IPS-18c (cell line): Measurements from ENCODE around the gene LRRC47.

Experiments
- H3K4me3 ChIP-seq: 2 replicates; pipeline ENCODE4 v1.7.0; 2013; ENCODE audit warnings: low read depth, mild to moderate bottlenecking, low read length, moderate library complexity; ENCODE audit not compliant: insufficient read depth
- H3K9me3 ChIP-seq: one replicate; pipeline ENCODE4 v1.6.1; 2013; ENCODE audit warnings: mild to moderate bottlenecking, low read length, moderate library complexity; ENCODE audit not compliant: control insufficient read depth, insufficient read depth

Gene LRRC47

GRCh38 chr1:3777647-3778589 is 18.4 kb downstream of the LRRC47 start:
- Histone ChIP-seq H3K9me3 (no peaks in the 10 kb centered on the region), H3K4me3 (no peak overlapping the region)

DNA sequence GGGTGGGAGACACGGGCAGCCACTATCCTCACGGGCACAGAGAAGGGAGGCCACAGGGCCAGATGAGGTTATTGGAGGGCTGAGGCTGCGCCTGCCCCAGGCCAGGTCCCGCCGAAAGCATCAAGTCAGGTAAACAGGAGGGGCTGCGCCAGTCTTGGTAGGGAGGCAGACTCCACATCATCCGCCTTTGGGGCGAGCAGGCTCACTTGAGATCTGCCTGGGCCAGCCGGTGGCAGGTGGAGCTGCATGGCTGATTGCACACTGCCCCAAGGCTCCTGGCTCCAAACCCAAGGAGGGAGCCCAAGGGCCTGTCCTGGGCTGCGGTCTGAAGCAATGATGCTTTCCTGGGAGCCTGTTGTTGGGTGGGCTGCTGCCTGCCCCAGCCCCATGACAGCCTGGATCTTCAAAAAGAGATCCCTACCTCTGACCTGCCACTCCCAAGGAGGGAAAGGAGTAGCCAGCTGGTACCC is 19.2 kb downstream of the LRRC47 start:
- Histone ChIP-seq H3K4me3 (no peak overlapping the region), H3K9me3 (no peaks in the 10 kb centered on the region)

DNA sequence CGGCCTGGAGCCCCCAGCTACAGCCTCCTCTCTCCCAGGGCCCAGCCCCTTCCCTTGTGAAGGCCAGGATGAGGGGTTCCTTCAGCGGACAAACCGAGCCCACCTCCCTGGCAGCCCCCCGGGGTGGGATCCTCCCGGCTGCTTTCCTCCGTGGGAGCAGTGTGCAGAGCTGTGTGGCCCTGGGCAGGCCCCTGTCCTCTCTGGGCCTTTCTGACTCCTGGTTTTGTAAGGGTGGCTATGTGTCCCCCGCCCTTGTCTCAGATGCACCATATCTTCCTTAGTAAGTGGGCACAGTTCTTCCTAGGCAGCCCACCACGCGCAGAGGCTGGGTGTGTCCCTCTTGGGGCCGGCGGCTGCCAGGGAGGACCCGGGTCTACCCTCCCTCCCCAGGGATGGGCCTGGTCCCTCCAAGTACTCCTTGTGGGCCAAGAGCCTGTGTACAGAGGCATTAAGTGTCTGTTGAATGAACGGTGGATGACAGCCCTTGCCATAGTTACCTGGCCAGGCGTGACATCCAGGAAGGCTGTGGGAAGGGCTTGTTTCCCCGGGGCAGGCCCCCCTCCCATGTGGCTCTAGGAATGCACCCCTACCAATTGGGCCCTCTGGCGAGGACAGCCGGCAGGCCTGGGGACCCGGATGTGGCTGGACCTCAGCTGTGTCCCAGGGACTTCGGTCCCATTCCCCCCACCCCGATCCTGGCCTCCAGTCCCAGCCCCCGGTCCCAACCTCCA is 19.9 kb downstream of the LRRC47 start:
- H3K4me3 ChIP-seq, result no peak overlapping the region

GRCh38 chr1:3775490-3776230 is 20.6 kb downstream of the LRRC47 start:
- H3K9me3 ChIP-seq, result no peaks in the 10 kb centered on the region
- H3K4me3 ChIP-seq, result no peak overlapping the region; the same call in 1 of the 2 replicates

More for the DNA sequence above, 19.9 kb downstream of the LRRC47 start:
- no peaks in the 10 kb centered on the region for H3K9me3 ChIP-seq

DNA sequence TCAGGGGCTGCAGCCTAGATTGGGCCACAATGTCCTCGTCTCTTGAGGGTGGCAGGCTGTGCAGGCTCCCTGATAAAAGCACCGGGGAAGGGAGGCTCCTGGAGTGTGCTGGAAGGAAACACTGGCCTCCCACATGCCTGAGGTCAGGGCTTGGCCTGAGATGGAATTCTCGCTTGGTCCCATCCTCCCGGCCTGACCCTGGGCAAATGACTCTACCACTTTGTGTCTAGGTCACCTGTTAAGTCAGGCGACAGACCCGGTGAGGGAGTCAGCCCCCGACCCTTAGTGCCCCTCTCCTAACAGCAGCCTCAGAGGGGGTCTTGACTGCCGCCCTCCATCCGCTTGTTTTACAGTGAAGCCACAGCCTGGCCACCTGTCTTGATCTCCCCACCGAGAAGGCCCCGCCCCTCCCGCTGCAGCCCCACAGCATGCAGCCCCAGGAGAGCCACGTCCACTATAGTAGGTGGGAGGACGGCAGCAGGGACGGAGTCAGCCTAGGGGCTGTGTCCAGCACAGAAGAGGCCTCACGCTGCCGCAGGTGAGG is 21.3 kb downstream of the LRRC47 start:
- H3K4me3 ChIP-seq, result no peak overlapping the region

GRCh38 chr1:3774276-3774945 is 21.9 kb downstream of the LRRC47 start:
- Histone ChIP-seq H3K4me3 (no peak overlapping the region), H3K9me3 (no peaks in the 10 kb centered on the region)

More for the DNA sequence above, 21.3 kb downstream of the LRRC47 start:
- no peaks in the 10 kb centered on the region for H3K9me3 ChIP-seq

DNA sequence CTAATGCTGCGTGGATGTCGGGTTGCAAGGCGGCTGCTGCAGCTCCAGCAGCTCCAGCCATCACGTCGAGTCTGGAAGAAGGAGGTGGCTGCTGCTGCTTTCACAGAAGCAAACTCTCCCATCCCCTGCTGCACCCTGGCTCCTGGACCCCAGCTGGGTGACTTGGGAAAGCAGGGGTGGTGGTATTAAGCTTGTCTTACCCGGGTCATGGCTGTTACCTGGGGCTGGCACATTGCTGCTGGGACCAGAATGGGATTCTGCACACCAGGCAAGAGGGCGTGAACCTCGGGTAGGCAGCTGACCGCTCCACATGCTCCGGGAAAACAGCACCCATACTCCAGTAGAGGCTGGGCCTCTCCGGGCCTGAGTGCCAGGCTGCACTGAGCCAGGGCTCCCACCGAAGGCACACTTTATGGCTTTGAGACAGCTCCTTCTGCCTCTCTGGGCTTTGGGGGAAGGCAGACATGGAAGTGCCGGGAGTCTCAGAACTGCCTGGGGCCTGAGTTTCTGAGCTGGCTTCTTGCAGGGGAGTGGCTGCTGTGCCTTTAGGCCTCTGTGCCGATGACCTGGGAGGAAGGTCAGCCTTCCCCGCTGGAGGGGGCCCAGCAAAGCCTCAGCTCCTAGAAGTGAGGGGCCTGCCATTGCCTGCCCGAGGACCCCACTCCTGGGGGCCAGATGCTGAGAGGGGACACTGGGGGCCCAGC is 22.6 kb downstream of the LRRC47 start:
- H3K9me3 ChIP-seq, result peaks cover 3% of the 10 kb centered on the region
- H3K4me3 ChIP-seq, result no peak overlapping the region; the same call in 1 of the 2 replicates

DNA sequence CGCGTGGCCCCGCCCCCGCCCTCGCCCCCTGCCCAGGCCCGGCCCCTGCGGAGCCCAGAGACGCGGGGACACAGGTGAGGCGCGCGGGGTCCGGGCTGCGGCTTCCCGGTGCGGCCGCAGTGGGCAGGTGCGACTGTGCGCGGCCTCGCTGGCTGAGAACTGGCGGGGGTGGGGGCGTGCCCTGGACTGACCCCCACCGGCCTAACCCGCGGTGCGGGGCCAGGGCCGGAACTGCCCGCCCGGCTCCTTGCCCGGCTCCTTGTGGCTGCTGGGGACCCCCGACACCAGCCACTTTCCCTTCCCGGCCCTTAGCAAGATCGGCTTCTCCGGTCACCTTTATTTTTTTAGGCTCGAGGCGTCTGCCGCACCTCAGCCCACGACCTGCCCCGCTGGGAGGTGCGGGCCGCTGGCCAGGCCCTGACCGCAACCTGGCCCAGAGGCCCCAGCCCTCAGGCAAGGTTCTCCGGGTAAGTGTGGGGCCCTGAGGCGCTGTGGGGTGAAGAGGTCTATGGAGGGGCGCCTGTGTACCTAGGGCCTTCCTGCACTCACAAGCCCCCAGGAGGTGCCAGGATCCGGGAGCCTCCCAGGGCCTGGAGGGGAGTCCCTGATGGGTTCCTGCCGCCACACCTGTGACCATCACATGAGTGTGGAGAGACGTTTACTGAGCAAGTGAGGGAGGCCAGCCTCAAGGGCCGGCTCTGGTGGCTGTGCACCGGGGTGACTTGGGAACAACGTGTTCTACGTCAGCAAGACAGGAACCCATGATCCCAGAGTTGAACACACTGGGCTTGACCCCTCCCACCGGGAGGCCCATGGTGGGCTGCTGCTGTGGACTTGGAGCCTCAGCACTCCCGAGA is 23.4 kb downstream of the LRRC47 start, which contains the start of gene SMIM1:
SMIM1 (plus strand) TSS at position 35 of the 857 bp plus-strand sequence. CDS start 2,625 bp downstream, outside the sequence.
- Histone ChIP-seq H3K4me3 (peak within 1 kb of the TSS; percentile 73), H3K9me3 (peaks cover 3% of the 10 kb centered on the region)

- Histone ChIP-seq H3K4me3 (peak overlapping the region; percentile 73), H3K9me3 (peaks cover 3% of the 10 kb centered on the region)
Observed at GRCh38 chr1:3772027-3772714, 24.1 kb downstream of the LRRC47 start.

DNA sequence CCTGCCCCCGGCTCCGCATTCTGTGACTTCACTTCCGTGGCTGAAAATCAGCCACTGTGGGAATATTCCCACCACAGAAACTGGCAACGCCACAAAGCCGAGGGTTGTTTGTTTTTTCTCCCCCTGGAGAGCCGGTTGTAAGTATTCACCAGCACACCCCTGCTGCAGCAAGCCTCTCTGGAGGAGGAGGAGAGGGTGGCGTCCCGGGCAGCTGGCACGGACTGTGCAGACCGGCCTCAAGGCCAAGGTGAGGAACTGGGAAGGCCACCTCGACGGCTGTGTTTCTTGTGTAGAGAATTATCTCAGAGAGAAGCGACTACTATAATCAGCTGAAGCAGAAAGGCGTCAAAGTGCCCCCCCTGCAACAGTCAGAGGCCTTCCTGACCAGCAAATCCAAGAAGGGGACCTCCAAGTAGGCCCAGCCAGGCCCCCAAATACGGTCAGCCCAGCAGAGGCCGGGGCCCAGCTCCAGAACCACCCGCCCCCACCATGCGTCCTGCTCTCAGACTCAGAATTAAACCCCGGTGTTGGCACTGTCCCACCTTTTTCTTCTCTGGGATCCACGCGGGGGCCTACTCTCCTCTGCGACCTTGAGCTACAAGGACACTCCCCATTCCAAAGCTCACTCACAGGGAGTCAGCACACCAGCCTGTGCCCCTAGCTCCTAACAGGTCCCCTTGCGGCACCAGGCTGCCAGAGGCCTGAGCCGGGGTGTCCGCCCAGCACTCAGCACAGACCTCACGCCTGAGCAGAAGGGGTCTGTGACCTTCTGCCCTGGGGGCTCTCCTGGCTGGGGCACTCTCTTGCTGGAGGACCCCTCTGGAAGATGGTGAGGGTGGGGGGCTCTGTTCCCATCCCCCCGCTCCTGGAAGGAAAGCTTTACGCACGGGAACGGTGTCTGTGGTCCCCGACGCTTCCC is 24.9 kb downstream of the LRRC47 start:
- peak overlapping the region; percentile 73 for H3K4me3 ChIP-seq
- H3K9me3 ChIP-seq, result peaks cover 5% of the 10 kb centered on the region

DNA sequence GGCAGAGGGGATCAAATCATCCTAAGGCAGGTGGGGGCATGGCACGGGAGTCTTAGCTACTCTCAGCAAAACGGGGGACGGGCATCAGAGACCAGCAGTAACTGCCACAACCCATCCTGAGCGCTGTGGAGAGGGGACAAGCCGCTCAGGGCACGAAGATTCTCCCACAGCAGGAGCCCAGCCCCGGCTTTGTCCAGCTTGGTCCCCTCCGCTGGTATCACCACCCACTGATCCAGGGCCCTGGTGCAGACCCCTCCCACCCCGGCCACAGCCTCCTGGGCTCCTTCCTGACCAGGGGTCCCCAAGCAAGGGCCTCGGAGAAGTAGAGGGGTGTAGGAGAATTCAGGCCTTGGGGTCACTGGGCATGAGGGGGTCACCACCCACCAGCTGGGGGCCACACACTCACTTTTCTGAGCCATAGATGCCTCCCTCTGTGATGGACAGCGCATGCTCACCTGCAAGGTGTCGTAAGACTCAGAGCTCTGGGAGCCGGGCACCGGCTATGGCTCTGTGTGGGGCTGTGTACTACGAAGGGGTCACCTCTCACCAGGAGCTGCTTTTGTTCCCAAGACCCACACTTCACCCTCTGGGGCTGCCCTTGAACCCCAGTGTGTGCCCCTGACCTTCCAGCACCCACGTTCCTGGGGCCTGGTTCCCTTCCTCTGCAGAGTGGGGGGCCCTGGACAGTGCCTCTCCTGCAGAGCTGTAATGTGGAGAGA is 26.1 kb downstream of the LRRC47 start:
- Histone ChIP-seq H3K9me3 (peaks cover 7% of the 10 kb centered on the region), H3K4me3 (no peak overlapping the region)

DNA sequence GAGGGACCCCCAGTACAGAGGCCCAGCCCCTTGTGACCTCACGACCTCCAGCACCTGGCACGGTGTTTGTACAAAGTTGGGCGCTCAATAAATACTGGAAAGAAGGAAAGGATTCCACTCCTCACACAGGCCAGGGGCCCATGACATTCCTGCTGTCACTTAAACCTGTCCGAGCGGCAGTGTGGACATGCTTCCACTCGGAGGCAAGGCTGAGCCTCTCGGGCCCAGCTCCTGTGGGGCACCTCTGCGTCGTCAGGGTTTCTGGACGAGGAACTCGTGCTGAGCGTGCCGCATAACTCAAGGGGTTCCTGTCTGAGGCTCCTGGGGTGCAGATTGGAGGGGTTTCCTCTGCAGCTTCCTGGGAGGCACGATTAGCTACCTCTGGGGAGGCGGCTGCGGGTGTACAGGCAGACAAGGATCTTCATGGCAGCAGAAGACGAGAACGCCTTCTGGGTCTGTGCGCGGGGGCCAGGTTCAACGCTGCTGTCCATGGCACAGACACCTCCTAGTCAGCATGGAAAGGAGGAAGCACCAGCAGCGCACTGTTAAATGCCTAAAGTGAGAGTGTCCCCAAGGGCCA is 27.4 kb downstream of the LRRC47 start:
- Histone ChIP-seq H3K9me3 (peaks cover 7% of the 10 kb centered on the region), H3K4me3 (no peak overlapping the region)

- peaks cover 9% of the 10 kb centered on the region for H3K9me3 ChIP-seq
- H3K4me3 ChIP-seq, result no peak overlapping the region
Observed at GRCh38 chr1:3767328-3767925, 28.9 kb downstream of the LRRC47 start.
